ENCODE results near the gene RCVRN. TPM values are rescaled to one million over a fixed set of nuclear protein-coding genes. Genes with fewer than 3 reads are reported as not detected.
A peak's percentile ranks its signal among the peaks of the same experiment; 100 is the strongest.

Gene RCVRN
- polyA plus RNA-seq (2013, experiment 1 of 2; ENCODE audit: insufficient read length): not detected
- polyA plus RNA-seq (2013, experiment 2 of 2; ENCODE audit: insufficient read length): not detected

GRCh38 chr17:9905078-9905415 is at the start of gene RCVRN:
Gene RCVRN, minus strand, starts transcription at chr17:9905271. Its CDS starts 91 bp downstream, at chr17:9905180.
- DNase-seq: no peak

- DNase-seq: no peak
These were observed 48.4 kb upstream of the RCVRN start for GRCh38 chr17:9953492-9953891.

- no peak for DNase-seq
These were observed 46.7 kb upstream of the RCVRN start for GRCh38 chr17:9951803-9952202.

GRCh38 chr17:9948928-9949327 is 43.9 kb upstream of the RCVRN start:
- no peak for DNase-seq

- DNase-seq: no peak
These were observed 39.6 kb upstream of the RCVRN start for GRCh38 chr17:9944704-9945103.

GRCh38 chr17:9943343-9943742 is 38.3 kb upstream of the RCVRN start:
- no peak for DNase-seq

- no peak for DNase-seq
These were observed 37.8 kb upstream of the RCVRN start for GRCh38 chr17:9942885-9943284.

- DNase-seq: no peak
These were observed 36.2 kb upstream of the RCVRN start for GRCh38 chr17:9941305-9941704.

- no peak for DNase-seq
These were observed 35.8 kb upstream of the RCVRN start for GRCh38 chr17:9940841-9941240.

GRCh38 chr17:9938764-9939163 is 33.7 kb upstream of the RCVRN start:
- no peak for DNase-seq

GRCh38 chr17:9937901-9938300 is 32.8 kb upstream of the RCVRN start:
- peak; percentile 19 for DNase-seq

GRCh38 chr17:9937241-9937761 is 32.2 kb upstream of the RCVRN start:
- DNase-seq: peak; percentile 86

GRCh38 chr17:9936095-9936494 is 31.0 kb upstream of the RCVRN start:
- DNase-seq: no peak

- peak; percentile 36 for DNase-seq
These were observed 30.3 kb upstream of the RCVRN start for GRCh38 chr17:9935408-9935807.

GRCh38 chr17:9934331-9934730 is 29.3 kb upstream of the RCVRN start:
- no peak for DNase-seq

- DNase-seq: peak; percentile 48
These were observed 27.4 kb upstream of the RCVRN start for GRCh38 chr17:9932491-9932890.

GRCh38 chr17:9931144-9931741 is 26.2 kb upstream of the RCVRN start:
- DNase-seq: no peak

- DNase-seq: no peak
These were observed 24.8 kb upstream of the RCVRN start for GRCh38 chr17:9929871-9930270.

GRCh38 chr17:9928601-9929333 is 23.7 kb upstream of the RCVRN start:
- peak; percentile 86 for DNase-seq

GRCh38 chr17:9926150-9926804 is 21.2 kb upstream of the RCVRN start:
- DNase-seq: no peak

GRCh38 chr17:9925457-9925856 is 20.4 kb upstream of the RCVRN start:
- DNase-seq: no peak

GRCh38 chr17:9924735-9925191 is 19.7 kb upstream of the RCVRN start:
- peak; percentile 80 for DNase-seq

Measured in fibroblast of skin of scalp (primary cell).